ENCODE measurements around the gene PGM3.

The PGM3 gene

GRCh38 chr6:83183082-83183828 is 9.8 kb downstream of the PGM3 start:
- no peak for FAIRE-seq

DNA sequence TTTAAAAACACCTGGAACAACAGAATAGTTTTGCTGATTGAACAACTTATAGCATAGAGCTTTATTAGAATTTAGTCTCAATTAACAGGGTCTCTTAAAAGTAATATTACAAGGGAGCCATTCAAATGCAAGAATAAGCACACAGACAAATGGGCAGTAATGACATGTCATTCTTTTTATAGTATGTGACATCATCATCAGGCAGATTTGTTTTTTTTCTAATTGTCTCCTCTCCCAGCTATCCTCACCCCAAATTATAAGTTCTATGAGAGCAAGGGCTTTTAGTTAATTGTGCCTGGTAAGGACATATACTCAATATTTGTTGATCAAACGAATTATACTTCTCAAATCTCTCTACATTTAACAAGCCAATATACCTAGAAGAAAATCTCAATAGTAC is 11.0 kb downstream of the PGM3 start:
- no peak for FAIRE-seq

GRCh38 chr6:83180426-83180950 is 12.6 kb downstream of the PGM3 start:
- FAIRE-seq = no peak

DNA sequence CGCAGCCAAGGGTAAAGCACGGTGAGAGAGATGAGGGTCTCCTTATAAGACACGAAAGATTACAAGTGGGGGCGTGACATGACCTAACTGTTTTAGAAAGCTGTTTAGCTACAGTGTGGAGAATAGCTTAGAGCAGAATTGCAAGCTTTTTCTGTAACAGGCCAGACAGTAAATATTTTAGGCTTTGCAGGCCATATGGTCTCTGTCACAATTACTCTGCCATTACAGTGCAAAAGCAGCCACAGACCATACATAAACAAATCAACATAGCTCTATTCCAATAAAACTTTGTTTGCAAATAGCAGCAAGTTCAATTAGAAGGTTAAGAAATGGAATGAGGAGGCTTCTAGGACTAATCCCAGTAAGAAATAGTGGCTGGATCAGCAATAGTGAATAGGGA is 16.8 kb downstream of the PGM3 start:
- FAIRE-seq = peak; percentile 91

DNA sequence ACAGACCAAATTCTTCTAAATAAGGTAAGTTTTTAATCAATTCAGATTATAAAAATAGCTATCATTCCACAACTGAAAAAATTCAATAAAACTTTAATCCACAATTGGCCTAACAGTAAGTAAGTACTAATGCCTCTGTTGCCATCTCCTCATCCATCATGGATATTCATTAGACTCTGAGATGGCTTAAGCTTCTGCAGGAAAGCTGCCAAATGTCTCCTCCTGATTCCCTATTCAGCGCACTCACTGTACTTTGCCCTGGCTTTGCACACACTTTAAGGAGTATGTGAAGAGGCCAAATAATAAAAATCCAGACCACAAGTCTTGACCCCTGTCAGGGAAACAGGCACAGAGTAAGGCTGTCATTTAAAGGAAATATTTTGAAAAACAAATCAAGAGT is 23.6 kb downstream of the PGM3 start:
- no peak for FAIRE-seq

GRCh38 chr6:83169106-83169505 is 24.0 kb downstream of the PGM3 start:
- FAIRE-seq = no peak

GRCh38 chr6:83168556-83168955 is 24.5 kb downstream of the PGM3 start:
- no peak for FAIRE-seq

- FAIRE-seq = no peak
Measured at GRCh38 chr6:83167726-83168278, 25.3 kb downstream of the PGM3 start.

DNA sequence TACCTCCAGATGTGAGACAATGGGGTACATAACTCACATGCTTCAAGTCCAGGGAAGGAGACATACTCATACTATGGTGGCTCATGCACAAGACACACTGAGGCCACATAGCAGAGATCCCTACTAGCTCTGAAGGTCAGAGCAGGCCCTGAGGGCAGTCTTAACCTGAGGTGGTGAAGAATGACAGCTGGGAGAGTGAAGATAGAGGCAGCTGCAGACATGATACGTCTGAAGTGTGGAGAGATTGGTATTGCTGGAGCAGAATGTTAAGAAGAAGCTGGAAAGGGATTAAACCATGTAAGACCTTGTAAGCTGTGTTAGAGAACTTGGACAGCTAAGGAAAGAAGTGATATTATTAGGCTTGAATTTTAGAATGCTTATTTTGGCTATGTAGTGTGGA is 32.9 kb downstream of the PGM3 start:
- no peak for FAIRE-seq

DNA sequence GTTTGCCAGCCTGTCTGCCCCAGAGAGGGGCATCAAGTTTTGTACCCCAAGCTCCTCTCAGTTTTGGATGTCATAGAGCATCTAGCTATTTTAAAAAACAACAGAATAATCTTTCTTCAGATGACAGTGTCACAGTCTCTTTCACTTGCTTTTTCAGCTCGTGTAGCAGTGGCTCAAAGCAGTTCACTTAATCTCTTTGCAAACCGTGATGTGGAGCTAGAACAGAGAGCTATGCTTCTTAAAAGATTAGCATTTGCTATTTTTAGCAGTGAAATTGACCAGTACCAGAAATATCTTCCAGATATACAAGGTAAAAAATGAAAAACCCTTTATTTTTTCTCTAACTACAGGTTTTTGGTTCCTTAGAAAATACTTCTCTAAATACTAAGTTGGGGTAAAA is 37.3 kb downstream of the PGM3 start:
- FAIRE-seq = no peak

GRCh38 chr6:83153883-83154521 is 39.1 kb downstream of the PGM3 start:
- FAIRE-seq = no peak

GRCh38 chr6:83152913-83153312 is 40.2 kb downstream of the PGM3 start:
- peak; percentile 70 for FAIRE-seq

DNA sequence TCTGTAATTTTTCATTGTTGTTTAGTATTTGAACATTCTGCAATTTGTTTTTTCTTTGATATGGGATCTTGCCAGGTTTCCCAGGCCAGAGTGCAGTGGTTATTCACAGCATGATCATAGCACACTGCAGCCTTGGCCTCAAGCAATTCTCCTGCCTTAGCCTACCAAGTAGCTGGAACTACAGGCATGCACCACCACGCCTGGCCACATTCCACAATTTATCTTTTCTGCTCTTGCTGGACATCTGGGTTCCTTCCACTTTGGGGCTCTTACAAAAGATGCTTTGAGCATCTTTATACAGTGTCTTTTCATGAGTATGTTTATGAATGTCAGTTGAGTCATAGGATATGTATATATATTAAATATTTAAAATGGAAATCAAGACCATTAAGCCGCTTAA is 42.0 kb downstream of the PGM3 start:
- no peak for FAIRE-seq

DNA sequence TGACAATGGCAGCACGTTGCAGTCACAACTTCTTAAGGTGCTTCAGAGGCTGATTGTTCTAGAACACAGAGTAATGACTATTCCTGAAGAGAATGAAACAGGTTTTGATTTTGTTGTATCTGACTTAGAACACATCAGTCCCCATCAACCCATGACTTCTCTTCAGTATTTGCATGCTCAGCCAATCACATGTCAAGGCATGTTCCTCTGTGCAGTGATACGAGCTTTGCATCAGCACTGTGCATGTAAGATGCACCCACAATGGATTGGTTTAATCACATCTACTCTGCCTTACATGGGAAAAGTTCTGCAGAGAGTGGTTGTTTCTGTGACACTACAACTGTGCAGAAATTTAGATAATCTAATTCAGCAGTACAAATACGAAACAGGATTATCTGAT is 54.3 kb downstream of the PGM3 start:
- no peak for FAIRE-seq

DNA sequence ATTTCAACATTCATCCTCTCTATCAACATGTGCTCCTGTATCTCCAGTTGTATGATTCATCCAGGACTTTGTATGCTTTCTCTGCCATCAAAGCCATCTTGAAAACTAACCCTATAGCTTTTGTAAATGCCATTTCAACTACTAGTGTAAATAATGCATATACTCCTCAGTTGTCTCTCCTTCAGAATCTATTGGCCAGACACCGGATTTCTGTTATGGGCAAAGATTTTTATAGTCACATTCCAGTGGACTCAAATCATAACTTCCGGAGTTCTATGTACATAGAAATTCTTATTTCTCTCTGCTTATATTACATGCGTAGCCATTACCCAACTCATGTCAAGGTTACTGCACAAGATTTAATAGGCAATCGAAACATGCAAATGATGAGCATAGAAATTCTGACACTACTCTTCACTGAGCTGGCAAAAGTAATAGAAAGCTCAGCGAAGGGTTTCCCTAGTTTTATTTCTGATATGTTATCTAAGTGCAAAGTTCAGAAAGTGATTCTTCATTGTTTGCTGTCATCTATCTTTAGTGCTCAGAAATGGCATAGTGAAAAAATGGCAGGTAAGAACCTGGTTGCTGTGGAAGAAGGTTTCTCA is 54.8 kb downstream of the PGM3 start:
- no peak for FAIRE-seq

DNA sequence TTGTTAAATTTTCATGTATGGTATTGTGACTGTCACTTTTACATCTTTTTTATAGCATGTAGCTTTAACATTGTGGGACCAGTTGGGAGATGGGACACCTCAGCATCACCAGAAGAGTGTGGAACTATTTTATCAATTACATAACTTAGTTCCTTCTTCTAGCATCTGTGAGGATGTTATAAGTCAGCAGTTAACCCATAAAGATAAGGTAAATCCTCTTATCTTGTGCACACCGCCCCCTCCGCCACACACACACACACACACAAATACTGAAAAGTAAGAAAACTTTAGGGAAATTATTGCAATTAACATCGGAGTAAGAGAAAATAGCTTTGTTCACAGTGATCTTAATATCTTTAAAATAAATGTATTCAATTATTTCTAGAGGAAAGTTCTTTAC is 60.9 kb downstream of the PGM3 start:
- no peak for FAIRE-seq

GRCh38 chr6:83127976-83128375 is 65.1 kb downstream of the PGM3 start:
- FAIRE-seq = no peak

DNA sequence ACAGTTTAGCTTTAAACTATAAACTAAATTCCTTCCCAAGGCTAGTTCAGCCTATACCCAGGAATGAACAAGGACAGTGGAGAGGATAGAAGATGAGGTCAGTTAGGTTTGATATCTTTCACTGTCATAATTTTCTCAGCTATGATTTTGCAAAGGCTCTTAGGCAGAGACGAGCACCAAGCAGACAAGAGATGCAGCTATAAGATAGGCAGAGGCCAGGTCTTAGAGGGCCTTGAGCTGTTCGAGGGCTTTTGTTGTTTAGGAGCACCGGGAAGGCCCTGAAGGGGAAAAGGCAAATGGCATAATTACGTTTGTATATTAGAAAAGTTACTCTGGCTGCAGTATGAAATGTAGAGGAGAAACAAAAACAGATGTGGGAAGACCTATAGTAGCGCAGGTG is 65.8 kb downstream of the PGM3 start:
- no peak for FAIRE-seq

- no peak for FAIRE-seq
Measured at GRCh38 chr6:83126807-83127206, 66.3 kb downstream of the PGM3 start.

DNA sequence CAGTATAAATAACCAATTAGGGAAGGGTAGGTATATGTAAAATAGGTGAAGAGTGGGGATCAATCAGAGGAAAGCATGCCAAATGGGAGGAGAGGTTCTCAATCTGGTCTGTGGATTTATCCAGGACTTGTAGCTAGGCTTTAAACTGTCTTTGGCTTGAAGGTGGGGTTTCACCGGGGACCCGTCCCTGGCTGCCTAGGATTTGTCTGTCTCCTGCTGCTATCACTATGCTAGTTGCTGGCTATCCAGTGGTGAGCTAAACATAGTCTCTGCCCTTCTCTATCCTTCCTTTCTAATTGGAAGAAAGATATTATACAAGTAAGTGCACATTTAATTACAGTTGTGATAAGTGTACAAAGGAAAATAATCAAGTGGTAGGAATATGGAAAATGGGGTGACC is 66.8 kb downstream of the PGM3 start:
- FAIRE-seq = no peak

- FAIRE-seq = no peak
Measured at GRCh38 chr6:83125425-83125824, 67.6 kb downstream of the PGM3 start.

DNA sequence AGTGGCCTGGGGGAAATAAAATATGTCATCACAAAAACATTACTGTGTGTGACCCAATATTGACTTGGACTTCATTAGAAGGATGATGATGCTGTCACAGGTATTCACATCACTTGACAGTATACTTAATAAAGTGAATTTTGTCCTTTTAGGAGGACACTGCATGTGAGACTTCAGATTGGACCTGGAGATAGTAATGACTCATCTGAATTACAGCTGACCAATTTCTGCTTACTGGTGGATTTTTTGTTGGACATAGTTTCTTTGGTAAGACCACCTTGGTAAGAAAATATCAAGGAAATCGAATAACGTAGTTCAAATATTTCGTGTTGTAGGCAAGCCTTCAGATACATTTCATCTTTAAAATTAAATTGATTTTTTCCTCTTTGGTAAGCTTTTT is 68.5 kb downstream of the PGM3 start:
- no peak for FAIRE-seq

GRCh38 chr6:83119742-83120300 is 73.2 kb downstream of the PGM3 start:
- FAIRE-seq = no peak

All from endometrium (tissue), 2 donors.